Stimulated activated CD8-positive, alpha-beta memory T cell treated with anti-CD3 and anti-CD28 coated beads, Interleukin-15, amount 100 ng/mL, for 48 hours (primary cell): ENCODE results near the gene RESP18.
"Not testable (repeated sequence)": the region's sequence is repeated elsewhere in the genome, so short reads cannot be mapped to it uniquely, and the experiment has no call there.

Experiments used
- DNase-seq, 2 donors: peaks; one replicate each; pipeline ENCODE4 v3.0.0-alpha.2; 2020; ENCODE audit warnings: low read depth in 2 of 2

RESP18 gene

DNA sequence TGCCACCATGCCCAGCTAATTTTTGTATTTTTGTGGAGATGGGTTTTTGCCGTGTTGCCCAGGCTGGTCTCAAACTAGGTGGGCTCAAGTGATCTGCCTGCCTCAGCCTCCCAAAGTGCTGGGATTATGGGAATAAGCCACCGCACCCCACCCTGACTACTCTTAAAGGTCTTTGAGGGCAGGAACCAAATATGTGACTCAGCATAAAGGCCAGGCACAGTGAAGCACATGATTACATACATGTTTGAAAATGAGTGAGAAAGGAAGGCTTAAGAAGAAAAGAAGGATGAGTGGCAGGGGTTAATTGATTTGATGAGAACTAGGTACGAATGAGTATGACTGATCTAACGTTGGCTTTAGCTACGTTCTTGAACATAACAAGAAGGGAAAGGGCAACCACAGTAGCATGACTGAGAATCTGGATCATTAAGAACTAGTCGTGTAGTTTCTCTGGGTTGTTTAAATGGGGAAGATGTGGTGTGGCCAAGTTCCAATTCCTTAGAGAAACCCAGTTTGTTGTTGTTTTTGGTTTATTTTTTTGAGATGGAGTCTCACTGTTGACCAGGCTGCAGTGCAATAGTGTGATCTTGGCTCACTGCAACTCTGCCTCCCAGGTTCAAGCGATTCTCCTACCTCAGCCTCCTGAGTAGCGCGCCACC lies 6.8 kb downstream of the RESP18 start:
- DNase-seq = no peak

DNA sequence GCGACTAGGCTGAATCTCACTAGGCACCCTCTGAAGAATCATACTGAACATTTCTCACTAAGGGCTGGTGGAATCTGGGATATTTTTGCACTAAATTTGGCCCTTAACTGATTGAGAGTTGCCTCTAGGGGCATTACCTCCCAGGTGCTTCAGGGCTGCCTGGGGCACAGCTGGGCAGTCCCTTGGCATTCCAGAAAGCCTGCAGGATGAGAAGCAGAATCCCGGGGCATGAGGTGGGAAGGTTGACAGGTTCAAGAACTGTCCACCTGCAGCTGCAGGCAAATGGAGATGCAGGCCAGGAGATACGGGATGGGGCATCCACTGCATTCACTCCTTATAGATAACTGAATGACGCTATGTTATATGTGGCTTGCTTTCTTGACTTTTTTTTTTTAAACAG lies 7.4 kb downstream of the RESP18 start:
- DNase-seq = no peak

DNA sequence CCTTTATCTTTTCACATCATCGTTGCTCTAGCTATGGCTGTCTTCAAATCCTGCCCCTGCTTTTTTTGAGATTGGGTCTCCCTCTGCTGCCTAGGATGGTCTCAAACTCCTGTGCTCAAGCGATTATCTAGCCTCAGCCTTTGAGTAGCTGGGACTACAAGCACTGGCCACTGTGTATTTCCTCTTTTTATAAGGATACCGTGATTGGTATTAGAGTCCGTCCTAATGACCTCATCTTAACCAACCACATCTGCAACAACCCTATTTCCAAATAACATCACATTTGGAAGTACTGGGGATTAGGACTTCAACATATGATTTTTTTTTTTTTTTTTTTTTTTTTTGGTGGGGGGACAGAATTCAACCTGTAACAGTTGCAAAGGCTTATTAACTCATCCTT lies 9.1 kb downstream of the RESP18 start:
- DNase-seq = no peak

DNA sequence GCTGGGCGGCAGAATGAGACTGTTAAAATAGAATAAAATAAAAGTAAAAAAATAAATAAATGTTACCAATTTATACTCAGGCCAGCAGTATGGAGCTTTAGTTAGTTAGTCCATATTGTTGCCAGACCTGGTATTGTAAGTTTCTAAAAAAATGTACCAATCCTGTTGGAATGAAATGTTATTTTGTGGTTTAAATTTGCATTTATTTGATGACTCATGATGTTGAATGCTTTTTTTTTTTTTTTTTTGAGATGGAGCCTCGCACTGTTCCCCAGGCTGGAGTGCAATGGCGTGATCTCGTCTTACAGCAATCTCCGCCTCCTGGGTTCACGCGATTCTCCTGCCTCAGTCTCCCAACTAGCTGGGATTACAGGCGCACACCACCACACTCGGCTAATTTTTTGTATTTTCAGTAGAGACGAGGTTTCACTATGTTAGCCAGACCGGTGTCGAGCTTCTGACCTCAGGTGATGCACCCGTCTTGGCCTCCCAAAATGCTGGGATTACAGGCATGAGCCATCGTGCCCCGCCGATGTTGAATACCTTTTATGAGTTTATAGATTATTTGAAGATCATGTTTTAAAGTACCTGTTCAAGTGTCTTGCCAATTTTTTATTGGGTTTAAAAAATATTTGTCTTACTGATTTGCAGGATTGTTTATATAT lies 17.6 kb downstream of the RESP18 start:
- DNase-seq = no peak

DNA sequence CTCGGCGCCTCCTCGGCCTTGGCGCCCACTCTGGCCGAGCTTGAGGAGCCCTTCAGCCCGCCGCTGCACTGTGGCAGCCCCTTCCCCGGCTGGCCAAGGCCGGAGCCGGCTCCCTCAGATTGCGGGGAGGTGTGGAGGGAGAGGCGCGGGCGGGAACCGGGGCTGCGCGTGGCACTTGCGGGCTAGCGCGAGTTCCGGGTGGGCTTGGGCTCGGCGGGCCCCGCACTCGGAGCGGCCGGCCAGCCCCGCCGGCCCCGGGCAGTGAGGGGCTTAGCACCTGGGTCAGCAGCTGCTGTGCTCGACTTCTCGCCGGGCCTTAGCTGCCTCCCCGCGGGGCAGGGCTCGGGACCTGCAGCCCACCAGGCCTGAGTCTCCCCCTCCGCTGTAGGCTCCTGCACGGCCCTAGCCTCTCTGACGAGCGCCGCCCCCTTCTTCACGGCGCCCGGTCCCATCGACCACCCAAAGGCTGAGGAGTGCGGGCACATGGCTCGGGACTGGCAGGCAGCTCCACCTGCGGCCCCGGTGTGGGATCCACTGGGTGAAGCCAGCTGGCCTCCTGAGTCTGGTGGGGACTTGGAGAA lies 19.8 kb downstream of the RESP18 start:
- not testable (repeated sequence) for DNase-seq

DNA sequence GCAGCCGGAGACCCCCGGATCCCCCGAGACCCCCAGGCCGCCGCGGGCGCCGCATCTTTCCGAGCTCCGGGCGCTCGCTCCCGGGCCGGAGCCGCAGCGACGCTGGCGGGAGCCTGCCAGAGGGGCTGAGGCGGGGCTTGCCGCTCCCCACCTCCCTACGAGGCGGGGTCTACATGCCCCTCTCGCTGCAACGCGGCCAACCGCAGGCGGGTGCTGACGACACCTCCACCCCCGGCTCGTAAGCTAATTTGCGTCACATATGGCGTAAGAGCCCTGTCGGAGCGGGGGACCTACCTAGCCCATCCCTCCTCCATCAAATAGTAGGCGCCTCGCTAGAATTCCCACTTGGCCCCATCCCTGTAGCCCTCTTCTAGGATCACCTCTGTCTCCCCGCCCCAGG lies 23.3 kb downstream of the RESP18 start, which contains the start of gene PTPRN:
Gene PTPRN (minus strand): TSS at position 124 of the 400 bp plus-strand sequence. CDS start 69 bp downstream, at position 55.
- DNase-seq = peak in 1 of 2 donors; percentile 8

DNA sequence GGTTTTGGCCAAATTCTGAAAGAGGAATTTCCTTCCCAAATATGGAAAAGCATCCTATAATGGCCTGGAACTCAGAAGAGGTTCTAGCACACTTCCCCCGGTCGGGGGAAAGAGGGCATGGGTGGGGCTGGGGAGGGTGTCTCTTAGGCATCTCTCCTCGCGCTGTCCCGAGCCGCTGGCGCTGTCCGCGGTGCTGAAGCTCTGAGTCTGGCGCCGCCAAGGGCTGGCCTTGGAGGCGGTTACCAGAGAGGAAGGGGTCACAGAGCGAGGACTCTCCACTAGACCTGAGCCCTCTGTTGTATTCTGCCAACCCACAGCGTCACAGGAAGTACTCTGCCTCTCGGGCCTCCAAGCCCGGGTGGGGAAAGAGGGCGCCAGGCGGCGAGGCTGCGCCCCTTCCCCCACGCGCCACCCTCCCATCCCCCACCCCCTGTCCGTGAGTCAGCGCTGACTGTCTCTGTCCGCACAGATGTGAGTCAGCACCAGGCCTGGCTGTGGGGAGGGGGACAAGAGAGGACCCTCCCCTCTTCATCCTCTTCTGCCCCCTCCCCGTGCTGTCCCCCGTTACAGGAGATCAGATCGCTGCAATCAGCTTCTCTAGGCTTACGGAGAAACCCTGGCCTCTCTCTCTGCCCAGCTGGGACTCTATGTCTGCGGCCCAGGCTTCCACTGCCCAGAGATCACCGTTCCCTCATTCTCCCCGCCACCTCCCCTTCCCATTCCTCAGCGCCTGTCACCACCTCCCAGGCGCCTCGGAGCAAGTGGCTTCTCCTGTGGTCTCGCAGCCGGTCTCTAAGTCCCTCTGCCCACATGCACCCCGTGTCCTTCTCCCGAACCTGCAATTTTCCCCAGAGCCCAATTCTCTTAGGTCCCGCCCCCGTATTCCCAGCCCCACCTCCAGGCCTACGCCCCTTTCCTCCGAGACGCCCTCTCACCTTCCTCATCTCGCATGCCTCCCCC lies 24.1 kb downstream of the RESP18 start:
- DNase-seq = peak; percentile 46 to 49

DNA sequence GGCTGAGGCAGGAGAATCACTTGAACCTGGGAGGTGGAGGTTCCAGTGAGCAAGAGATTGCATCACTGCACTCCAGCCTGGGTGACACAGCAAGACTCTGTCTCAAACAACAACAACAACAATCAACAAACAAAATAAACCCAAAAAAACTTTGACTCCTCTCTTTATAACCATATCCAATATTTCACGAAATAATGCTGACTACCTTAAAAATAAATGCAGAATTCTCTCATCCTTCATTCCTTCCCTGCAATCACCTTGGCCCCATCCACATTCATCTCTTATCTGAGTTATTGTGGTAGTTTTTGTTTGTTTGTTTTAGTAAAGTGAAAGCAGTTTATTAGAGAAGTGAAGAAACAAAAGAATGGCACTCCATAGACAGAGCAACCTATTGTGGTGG lies 26.5 kb downstream of the RESP18 start:
- no peak for DNase-seq

DNA sequence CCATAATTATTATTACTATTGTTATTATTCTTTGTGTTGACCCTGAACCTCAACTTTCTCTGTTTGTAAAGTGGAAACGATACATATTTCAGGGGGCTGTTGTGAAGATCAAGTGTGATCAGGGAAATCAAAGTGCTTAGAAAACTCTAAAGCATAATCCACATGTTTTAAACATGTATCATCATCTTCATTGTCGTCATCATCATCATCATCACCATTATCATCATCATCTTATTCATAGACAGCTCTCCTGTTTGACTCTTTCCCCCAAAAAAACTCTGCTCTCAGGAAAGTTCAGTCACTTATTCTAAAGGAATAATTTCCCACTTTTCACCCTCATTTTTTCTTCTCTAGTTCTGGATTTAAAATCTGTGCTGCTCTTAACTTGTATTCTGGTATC lies 28.3 kb downstream of the RESP18 start:
- DNase-seq = no peak

DNA sequence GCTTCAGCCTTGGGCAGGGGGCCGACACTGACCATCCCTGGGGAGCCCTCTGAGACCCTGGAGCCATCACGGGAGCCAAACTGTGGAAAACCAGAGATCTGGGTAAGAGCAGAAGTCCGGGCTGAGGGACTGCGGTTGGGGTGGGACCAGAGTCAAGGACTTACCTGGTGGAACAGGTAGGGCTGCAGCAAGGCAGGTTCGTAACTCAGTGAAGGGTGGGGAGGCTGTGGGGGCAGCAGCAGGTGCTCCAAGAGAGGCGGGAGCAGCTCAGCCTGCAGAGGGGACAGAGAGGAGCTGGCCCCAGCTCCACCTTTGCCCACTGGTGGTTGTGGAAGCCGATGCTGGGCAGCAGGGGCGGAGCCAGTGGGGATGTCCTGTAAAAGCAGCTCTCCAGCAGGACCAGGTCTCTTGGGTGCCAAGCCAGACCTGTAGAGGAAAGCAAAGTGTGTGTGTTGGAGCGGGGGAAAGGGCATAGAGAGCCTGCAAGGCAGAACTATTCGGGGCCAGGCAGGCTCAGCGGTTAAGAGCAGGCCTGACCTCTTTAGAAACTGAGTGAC lies 30.1 kb downstream of the RESP18 start:
- no peak for DNase-seq

DNA sequence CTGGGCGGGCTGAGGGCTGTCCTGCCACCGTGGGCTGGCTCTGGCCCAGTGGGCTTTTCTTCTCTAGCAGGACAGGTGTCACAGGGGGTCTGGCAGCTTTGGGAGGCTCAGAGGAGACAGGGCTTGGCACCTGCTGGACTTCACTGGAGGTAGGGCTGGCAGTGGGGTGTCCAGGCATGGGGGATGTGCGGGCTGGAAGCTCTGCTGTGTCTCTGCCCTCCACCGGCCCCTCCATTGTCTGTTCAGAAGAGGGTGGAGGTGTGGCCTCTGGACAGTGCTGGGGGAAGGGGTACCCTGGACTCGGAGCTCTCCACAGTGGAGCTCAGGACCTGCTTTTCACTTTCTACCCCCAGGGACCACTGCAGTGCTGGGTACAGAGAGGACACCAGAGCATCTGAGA lies 32.5 kb downstream of the RESP18 start:
- no peak for DNase-seq

DNA sequence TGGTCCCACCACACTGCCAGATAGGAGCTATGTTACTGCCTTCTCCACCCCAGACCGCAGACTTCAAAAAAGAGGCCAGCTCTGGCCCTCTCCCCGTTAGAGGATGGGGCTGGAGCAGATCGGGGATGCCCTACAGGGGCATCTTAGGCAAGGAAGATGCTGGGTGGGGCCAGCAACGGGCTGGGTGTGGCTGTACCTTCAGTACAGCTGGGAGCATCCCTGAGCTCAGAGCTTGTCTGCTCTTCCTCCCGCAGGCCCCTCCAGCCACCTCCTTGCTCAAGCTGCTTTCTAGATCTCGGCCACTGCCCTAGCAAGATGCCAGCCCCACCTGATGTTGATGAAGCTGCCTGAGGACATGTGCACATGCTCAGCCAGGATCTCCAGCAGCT lies 33.2 kb downstream of the RESP18 start:
- DNase-seq = no peak

DNA sequence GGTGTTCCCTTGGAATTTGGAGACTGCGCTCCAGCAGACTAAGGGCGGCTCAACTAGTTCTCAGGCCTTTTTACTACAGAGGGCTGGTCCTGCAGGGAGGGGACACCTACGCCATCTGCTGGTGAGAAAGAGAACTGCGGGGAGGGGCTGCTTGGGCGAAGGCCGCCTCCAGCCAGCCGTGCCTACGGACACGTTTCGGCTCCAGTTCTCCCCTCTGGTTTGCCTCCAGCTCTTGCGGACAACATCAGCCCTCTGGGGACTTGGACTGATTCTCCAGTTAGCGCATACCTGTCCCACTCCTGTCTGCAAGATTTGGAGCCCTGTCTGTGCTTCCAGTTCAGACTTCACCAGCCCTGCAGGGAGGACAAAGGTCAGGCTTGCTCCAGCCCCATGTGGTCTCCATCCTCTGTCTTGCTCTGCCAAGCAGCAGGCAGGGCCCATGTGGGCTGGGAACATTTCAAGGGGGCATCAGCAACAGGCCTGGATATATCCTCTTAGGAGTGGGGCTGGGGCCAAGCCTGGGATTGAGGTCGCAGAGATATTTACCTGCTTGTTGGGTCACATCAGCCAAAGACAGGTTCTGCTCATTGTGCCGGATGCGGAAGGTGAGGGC lies 33.7 kb downstream of the RESP18 start:
- DNase-seq = peak; percentile 78

DNA sequence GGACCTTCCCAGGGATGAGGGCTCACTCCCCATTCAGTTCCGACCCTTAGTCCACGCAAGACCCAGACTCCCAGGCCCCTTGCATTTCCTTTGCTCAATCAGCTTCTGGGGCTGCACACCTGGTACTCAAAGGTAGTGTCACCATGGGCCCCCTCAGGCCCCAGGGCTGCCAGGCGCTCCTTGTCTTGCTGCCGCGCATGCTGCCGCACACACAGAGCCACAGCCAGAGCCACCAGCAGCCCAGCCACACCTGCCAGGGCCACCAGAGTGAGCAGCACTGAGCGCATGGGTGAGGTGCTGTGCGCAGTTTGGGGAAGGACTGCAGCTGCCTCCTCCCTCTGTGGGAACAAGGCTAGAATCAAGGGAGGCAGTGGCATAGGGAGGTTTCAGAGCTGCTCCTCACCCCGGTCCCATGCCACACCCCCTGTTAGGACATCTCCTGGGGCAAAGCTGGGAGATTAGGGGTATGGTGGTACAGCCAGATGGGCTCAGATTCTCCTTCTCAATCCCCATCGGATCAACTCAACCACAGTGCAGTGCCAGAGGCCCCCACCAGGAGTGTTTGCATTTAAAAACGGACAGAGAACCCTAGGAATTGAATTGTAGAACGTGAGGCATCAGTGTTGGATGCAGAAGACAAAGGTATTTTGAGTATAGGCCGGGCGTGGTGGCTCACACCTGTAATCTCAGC lies 34.6 kb downstream of the RESP18 start:
- no peak for DNase-seq

DNA sequence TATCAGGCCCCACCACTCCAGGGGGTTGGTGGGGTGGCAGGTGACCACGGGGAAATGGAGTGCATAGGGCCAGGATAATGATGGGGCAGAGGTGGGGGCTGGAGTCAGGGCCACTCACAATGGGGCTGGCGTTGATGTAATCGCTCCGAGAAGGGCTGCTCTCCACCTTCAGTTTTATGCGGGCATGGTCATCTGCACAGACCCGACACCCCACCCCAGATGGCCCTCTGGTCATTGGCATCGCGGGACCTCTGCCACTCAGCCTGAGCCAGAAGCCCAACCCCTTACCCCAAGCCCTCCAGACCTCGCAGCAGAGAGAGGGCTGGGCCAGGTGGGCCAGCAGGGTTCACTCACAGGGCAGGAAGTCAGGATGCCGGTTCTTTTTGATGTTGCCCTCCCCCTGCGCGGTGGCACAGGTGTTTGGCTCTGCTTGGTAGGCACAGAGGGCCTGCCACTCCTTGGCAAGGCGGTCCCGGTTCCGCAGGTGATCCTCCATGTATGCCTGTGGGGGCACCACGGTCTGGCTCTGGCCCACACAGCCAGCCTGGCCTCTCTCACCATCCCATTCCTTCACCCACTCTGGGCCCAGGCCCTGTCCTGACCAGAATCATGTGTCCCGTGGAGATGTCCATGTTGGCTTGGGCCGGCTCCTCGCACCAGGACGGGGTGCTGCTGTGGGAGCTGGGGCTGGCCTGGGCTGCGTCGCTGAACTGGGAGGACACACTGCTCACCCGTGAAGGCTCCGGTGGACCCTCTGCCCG lies 35.7 kb downstream of the RESP18 start:
- DNase-seq = no peak

DNA sequence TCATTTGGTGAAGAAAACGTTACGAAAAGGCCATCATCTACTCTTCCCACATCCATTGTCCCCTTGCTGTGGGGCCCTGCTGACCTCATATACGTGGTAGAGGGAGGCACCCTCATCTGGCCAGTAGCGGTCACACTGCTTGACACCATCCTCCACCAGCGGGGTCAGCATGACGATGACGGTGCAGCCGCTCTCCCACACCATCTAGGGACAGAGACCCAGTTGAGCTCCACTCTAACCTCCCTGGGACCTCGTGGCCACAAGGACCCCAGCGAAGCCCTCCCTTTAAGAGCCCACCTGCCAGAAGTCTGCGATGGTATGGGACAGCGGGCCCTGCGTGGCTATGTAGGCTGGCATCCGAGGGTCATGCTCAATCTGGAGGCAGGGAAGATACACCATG lies 36.4 kb downstream of the RESP18 start:
- DNase-seq = no peak

DNA sequence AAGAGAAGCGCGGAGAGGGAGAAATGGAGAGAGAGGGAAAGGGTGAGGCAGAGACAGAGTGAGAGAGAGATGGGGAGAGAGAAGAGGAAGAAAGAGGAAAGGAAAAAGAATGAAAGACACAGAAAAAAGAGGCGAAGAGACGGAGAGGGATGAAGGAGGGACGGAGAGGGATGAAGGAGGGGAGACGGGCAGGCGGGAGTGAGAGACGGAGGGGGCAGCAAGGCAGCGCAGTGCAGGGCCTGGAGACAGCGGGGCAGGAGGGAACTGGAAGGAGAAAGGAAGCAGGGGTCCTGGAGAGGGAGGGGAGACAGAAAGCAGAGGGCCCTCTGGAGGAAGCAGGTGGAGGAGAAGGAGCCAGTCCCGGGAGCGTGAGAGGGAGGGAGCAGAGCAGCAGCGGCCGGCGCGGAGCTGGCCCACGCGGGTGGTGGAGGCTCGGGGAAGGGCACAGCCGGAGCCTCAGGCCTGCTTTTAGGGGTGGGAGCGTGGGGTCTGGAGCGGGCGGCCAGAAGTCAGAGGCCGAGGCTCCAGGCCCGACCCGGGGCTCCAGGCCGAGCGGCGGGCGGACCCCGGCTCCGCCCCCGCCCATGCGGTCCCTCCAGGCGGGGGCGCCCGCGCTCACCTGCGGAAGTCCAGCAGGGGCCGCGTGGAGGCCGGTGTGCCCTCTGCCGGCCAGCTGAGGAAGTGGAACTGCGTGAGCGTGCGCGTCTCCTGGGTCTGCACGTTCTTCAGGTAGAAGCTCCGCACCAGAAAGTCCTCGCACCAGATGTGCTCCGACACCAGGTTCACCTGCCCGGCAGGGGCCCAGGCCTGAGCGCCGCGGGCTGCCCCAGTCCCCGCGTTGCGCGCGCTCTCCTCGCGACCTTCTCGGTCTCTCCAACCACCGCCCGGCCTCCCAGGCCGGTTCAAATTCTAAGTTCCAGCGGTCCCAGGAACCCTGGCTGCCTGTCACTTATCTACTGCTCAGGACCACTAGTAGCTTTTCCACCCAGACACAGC lies 37.9 kb downstream of the RESP18 start:
- peak; percentile 76 to 81 for DNase-seq

DNA sequence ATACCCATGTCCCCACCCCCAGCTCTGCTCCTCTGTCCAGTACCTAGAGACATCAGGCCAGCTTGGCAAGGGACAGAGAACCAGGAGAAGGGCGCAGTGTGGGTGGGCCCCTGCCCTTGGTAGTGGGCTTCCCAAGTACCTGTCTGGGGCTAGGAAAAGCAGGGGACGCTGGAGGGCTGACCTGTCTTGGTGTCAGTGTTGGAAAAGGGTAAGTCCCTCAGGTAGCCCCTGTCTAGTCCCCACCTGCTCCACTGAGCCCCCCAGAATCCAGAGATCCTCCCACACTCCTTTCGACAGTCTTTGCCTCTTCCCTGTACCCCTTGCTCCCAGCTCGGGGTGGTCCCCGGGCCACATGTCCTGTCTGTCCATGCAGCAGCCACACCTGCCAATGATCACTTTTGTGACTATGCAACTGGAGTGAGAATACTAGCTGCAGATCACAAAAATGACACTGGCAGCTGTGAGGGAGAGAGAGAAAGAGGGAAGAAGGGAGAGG lies 38.8 kb downstream of the RESP18 start:
- no peak for DNase-seq

DNA sequence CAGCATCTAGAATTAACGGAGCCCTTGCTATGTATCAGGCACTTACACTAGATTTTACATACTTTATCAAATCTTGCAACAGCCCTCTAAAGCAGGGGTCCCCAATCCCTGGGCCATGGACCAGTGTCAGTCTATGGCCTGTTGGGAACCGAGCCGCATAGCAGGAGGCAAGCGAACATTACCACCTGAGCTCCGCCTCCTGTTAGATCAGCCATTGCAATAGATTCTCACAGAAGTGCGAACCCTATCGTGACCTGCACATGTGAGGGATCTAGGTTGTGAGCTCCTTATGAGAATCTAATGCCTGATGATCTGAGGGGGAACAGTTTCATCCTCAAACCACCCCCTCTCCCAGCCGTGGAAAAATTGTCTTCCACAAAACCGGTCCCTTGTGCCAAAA lies 39.9 kb downstream of the RESP18 start:
- no peak for DNase-seq
